CD4-positive, alpha-beta memory T cell (primary cell): ENCODE data around the gene PIEZO2. TPM values are rescaled to one million over a fixed set of nuclear protein-coding genes. Genes with fewer than 3 reads are reported as not detected.

ENCODE experiments used
- CTCF ChIA-PET: fragments of 350-600 bp; sonication (Branson Sonifier 250); formaldehyde crosslinking; loops from one replicate; lab custom pipeline; 2021; ENCODE audit warnings: inconsistent platforms; ENCODE audit not compliant: partially characterized antibody; lab: Charles Lee
- POLR2A ChIA-PET: fragments of 350-600 bp; sonication (Branson Sonifier 250); formaldehyde crosslinking; loops from one replicate; lab custom pipeline; 2021; ENCODE audit not compliant: partially characterized antibody; lab: Charles Lee
- DNase-seq, 5 donors: peaks; one replicate each; pipeline versions ENCODE4 v3.0.0 to v3.0.0-alpha.2; 2020 to 2022; ENCODE audit warnings: mixed read lengths in 1 of 5
- H3K27ac ChIP-seq: one replicate; pipeline ENCODE4 v1.7.0; 2013; ENCODE audit warnings: low read depth, low read length
- H3K27me3 ChIP-seq: 2 replicates; pipeline ENCODE4 v1.7.0; 2013; ENCODE audit warnings: mild to moderate bottlenecking, low read length, moderate library complexity; ENCODE audit not compliant: insufficient read depth
- H3K36me3 ChIP-seq: 2 replicates; pipeline ENCODE4 v1.7.0; 2013; ENCODE audit warnings: mild to moderate bottlenecking, low read length, moderate library complexity; ENCODE audit not compliant: insufficient read depth
- H3K4me1 ChIP-seq: 2 replicates; pipeline ENCODE4 v1.7.0; 2013; ENCODE audit warnings: mild to moderate bottlenecking, low read length, moderate library complexity; ENCODE audit not compliant: insufficient read depth
- H3K4me3 ChIP-seq, 2 donors: one replicate each; pipeline ENCODE4 v1.7.0; 2013; ENCODE audit warnings: low read length in 2 of 2, mild to moderate bottlenecking in 1 of 2
- H3K9me3 ChIP-seq, 2 donors: one replicate each; pipeline ENCODE4 v1.7.0; 2013; ENCODE audit warnings: low read length in 2 of 2, control low read depth in 1 of 2; ENCODE audit not compliant: control insufficient read depth in 1 of 2
- H3K27ac Mint-ChIP-seq, 7 donors: one replicate each; pipeline ENCODE4 v1.8.0; 2020 to 2021; ENCODE audit warnings: mixed read lengths in 7 of 7, mild to moderate bottlenecking in 6 of 7, inconsistent platforms in 3 of 7, moderate library complexity in 3 of 7
- H3K27me3 Mint-ChIP-seq, 2 donors: one replicate each; pipeline ENCODE4 v1.8.0; 2020 to 2021; ENCODE audit warnings: mixed read lengths in 2 of 2
- H3K36me3 Mint-ChIP-seq, 2 donors: one replicate each; pipeline ENCODE4 v1.8.0; 2020 to 2021; ENCODE audit warnings: mixed read lengths in 2 of 2, inconsistent platforms in 1 of 2, mild to moderate bottlenecking in 1 of 2
- H3K4me1 Mint-ChIP-seq, 4 donors: one replicate each; pipeline ENCODE4 v1.8.0; 2020 to 2021; ENCODE audit warnings: mixed read lengths in 4 of 4, mild to moderate bottlenecking in 1 of 4
- H3K4me3 Mint-ChIP-seq, 8 donors: one replicate each; pipeline ENCODE4 v1.8.0; 2020 to 2021; ENCODE audit warnings: mixed read lengths in 8 of 8, mild to moderate bottlenecking in 7 of 8, moderate library complexity in 6 of 8, inconsistent platforms in 3 of 8
- H3K9me3 Mint-ChIP-seq, 8 donors: one replicate each; pipeline ENCODE4 v1.8.0; 2020 to 2021; ENCODE audit warnings: mixed read lengths in 8 of 8, mild to moderate bottlenecking in 5 of 8, inconsistent platforms in 3 of 8, moderate library complexity in 1 of 8
- intact Hi-C: fragments of 100-400 bp; cut with micrococcal nuclease; formaldehyde crosslinking; loops from one replicate; pipeline ENCODE4 v1.15.1; 2023
- polyA plus RNA-seq, 2 donors: library from polyadenylated mRNA; unstranded; fragments of 300-500 nt; fragmentation: Illumina TruSeq; gene quantifications; one replicate each; pipeline ENCODE4 v1.2.3, GENCODE V29; 2021
- total RNA-seq, 2 experiments: library from RNA; stranded (reverse); gene quantifications; one replicate each; pipeline ENCODE4 v1.2.3, GENCODE V29; 2021

Gene PIEZO2
- total and polyA plus RNA-seq, 4 experiments from 2014 or later: not detected

DNA sequence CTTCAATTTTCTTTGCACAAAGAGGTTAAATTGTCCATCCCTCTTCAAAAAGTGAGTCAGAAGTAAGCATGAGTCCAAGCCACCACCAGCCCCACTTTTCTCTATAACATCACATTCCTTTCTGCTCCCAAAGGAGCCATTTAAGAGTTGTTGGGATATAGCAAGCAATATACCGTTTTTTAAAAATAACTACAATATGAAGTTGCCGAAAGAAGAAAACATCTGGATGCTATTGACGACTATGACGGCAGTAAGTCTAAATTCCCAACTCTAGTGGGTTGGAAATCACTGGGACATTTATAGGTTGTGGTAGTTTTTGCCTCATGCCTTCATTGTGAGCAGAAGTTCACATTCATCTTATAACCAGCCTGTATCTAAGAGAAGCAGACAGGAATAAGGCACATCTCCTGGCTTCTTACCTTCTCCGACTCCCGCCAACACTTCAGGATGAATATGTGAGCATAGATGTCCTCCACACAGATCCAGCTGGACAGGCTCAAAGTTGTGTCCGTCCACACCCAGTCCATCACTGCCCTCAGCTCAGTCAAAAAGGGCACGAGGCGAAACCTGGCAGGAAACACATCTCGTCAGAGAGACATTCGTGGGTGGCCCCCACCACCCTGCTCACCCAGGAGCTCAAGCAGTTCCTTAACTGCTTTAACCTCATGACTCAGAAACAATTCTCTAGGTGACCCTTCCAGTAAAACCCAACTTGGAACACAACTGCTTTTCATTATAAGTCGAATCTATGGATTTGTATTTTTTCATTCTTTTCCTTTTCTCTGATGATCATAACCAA is 459.9 kb downstream of the PIEZO2 start:
- Histone ChIP-seq H3K9me3 (no peaks in the 10 kb centered on the region), H3K4me1 (no peaks in the 10 kb centered on the region), H3K27ac (no peak overlapping the region), H3K36me3 (no peaks in the 10 kb centered on the region), H3K4me3 (no peak overlapping the region), H3K27me3 (no peaks in the 10 kb centered on the region)
- Mint-ChIP-seq H3K9me3 (peaks cover 0 to 3% (median 0%) of the 10 kb centered on the region in 8 donors), H3K27ac (no peak overlapping the region), H3K4me3 (no peak overlapping the region), H3K4me1 (no peaks in the 10 kb centered on the region), H3K27me3 (peaks cover 0 to 4% of the 10 kb centered on the region in 2 donors), H3K36me3 (no peaks in the 10 kb centered on the region)
- ChIA-PET POLR2A (no interaction called here), CTCF (interaction anchor here (1.4 kb wide), 1 partner anchor 130 kb away, joined by 3 read pairs; no protein-coding TSS in a partner anchor)
- no peak for DNase-seq
- intact Hi-C loops: no loop called here

DNA sequence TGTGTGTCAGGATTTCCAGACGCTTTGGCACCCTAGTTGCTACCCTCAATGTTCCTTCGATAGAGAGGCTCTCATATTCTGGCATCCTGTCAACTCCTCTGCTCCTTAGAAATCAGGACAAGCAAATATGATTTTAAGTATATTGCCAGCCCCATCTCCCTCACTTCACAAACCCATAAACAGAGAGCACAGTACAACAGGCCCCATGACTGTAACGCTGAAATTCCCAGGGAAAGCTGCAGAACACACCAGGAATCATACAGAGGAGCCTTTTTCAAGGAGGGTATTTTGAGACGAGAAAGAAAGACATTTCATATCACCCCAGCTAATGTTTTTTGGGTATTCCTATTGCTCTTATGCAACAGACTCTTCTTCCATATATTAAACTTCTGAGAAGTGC is 460.6 kb downstream of the PIEZO2 start:
- Mint-ChIP-seq H3K27ac (no peak overlapping the region), H3K36me3 (no peaks in the 10 kb centered on the region), H3K27me3 (peaks cover 0 to 4% of the 10 kb centered on the region in 2 donors), H3K4me3 (no peak overlapping the region), H3K4me1 (no peaks in the 10 kb centered on the region), H3K9me3 (peaks cover 0 to 3% (median 0%) of the 10 kb centered on the region in 8 donors)
- H3K9me3 ChIP-seq: no peaks in the 10 kb centered on the region
- intact Hi-C loops: no loop called here
- no peaks in the 10 kb centered on the region for H3K4me1 ChIP-seq
- ChIA-PET CTCF (interaction anchor here (1.4 kb wide), 1 partner anchor 129 kb away, joined by 3 read pairs; no protein-coding TSS in a partner anchor), POLR2A (no interaction called here)
- no peak overlapping the region for H3K27ac ChIP-seq
- no peak overlapping the region for H3K4me3 ChIP-seq
- H3K36me3 ChIP-seq: no peaks in the 10 kb centered on the region
- no peaks in the 10 kb centered on the region for H3K27me3 ChIP-seq
- DNase-seq: no peak

DNA sequence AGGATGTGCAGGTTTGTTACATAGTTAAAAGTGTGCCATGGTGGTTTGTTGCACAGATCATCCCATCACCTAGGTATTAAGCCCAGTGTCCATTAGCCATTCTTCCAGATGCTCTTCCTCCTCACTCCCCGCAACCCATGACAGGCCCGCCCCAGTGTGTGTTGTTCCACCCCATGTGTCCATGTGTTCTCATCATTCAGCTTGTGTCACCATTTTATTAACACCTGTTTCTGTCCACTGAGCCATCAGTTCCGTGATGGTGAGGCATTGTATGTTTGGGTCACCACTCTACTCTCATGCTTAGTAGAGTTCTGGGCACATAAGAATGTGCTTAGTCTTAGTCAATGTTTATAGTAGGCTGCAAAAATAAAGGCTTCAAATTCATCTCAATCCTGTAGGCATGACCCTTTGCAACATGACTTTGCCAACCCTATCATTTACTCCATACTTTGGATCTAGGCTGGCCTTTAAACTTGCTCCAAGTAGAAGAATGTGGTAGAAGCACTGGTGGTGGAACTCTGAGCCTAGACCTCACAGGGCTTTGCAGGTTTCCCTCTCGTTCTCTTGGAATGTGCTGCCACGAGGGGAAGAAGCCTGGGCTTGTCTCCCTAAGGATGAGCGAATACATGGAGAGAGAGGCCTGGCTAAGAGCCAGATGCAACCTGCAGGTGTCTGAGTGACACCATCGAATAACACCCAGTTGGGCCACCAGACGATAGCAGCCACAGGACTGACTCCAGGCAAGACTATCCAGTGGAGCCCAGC is 462.0 kb downstream of the PIEZO2 start:
- Histone ChIP-seq H3K36me3 (no peaks in the 10 kb centered on the region), H3K27ac (no peak overlapping the region), H3K27me3 (no peaks in the 10 kb centered on the region), H3K4me3 (no peak overlapping the region), H3K9me3 (no peaks in the 10 kb centered on the region), H3K4me1 (no peaks in the 10 kb centered on the region)
- no peak for DNase-seq
- intact Hi-C loops: no loop called here
- Mint-ChIP-seq H3K4me3 (no peak overlapping the region), H3K36me3 (no peaks in the 10 kb centered on the region), H3K27ac (no peak overlapping the region), H3K4me1 (no peaks in the 10 kb centered on the region), H3K9me3 (peaks cover 0 to 3% (median 0%) of the 10 kb centered on the region in 8 donors), H3K27me3 (peaks cover 0 to 4% of the 10 kb centered on the region in 2 donors)
- CTCF ChIA-PET: no interaction called here
- POLR2A ChIA-PET: no interaction called here

DNA sequence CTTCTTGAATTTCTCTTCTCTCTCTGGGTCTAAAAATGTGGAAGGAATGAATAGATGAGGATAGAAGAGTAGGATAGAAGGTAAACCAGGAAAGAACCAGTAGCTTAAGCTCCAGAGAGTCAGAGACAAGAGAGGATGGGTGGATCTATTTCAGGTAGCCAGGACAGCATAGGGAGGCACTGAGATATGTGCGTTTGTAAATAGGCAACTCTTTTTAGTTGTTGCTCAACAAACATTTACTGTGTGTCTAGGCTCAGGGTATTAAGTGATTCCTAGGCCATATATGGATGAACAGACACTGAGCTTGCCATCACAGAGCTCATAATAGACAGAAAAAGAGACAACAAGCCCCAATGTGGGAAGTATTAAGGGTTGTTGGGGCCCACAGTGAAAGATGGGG is 463.1 kb downstream of the PIEZO2 start:
- Mint-ChIP-seq H3K36me3 (no peaks in the 10 kb centered on the region), H3K4me1 (no peaks in the 10 kb centered on the region), H3K4me3 (no peak overlapping the region), H3K9me3 (peaks cover 0 to 3% (median 0%) of the 10 kb centered on the region in 8 donors), H3K27me3 (peaks cover 4% of the 10 kb centered on the region in 2 donors), H3K27ac (no peak overlapping the region)
- H3K4me1 ChIP-seq: no peaks in the 10 kb centered on the region
- no peaks in the 10 kb centered on the region for H3K27me3 ChIP-seq
- CTCF ChIA-PET: no interaction called here
- no peaks in the 10 kb centered on the region for H3K9me3 ChIP-seq
- DNase-seq: no peak
- no peaks in the 10 kb centered on the region for H3K36me3 ChIP-seq
- H3K4me3 ChIP-seq: no peak overlapping the region
- H3K27ac ChIP-seq: no peak overlapping the region
- POLR2A ChIA-PET: no interaction called here
- intact Hi-C loops: no loop called here

DNA sequence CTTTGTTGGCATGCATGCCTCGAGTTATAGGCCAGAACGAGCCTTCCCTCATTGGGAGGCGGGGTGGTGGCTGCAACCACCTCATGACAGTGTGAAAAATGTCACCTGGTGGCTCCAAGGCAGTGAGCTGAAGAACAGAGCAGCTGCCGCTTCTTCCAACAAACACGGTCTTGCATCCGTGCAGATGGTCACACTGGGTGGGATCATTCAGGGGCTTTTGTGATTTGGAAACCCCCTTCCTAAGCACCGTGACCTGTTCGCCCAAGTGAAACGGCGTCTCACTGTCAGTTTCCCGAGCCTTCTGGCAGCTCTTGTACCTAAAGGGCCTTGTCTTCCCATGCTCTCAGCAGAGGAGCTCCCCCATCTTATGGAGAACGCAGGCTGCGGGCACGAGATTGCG is 463.9 kb downstream of the PIEZO2 start:
- H3K9me3 Mint-ChIP-seq: peaks cover 0 to 3% (median 0%) of the 10 kb centered on the region in 8 donors
- Histone ChIP-seq H3K4me1 (no peaks in the 10 kb centered on the region), H3K27me3 (no peaks in the 10 kb centered on the region), H3K27ac (no peak overlapping the region), H3K4me3 (no peak overlapping the region), H3K9me3 (no peaks in the 10 kb centered on the region), H3K36me3 (no peaks in the 10 kb centered on the region)
- no peaks in the 10 kb centered on the region for H3K36me3 Mint-ChIP-seq
- intact Hi-C loops: no loop called here
- H3K27ac Mint-ChIP-seq: no peak overlapping the region
- ChIA-PET POLR2A (no interaction called here), CTCF (no interaction called here)
- H3K4me1 Mint-ChIP-seq: no peaks in the 10 kb centered on the region
- no peak overlapping the region for H3K4me3 Mint-ChIP-seq
- DNase-seq: no peak
- peaks cover 4% of the 10 kb centered on the region in 2 donors for H3K27me3 Mint-ChIP-seq

DNA sequence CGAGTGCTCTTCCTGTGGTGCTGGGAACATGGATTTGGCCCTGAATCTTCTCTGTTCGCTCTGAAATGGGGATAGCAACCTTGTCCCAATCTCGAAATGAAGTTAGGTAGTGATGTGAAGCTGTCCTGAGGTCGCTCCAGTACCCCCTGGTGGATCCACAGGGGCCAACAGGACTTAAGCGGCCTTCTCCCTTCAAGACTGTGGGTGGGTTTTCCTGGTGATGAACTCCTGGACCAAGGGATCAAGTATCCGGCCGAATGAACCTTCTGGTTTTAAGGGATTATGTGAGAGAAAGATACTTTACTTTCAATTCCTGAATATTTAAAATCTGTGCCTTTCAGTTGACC is 467.0 kb downstream of the PIEZO2 start:
- Mint-ChIP-seq H3K4me1 (no peaks in the 10 kb centered on the region), H3K36me3 (no peaks in the 10 kb centered on the region), H3K27me3 (peaks cover 4% of the 10 kb centered on the region in 2 donors), H3K4me3 (no peak overlapping the region), H3K27ac (no peak overlapping the region), H3K9me3 (peaks cover 0 to 3% (median 0%) of the 10 kb centered on the region in 8 donors)
- H3K27ac ChIP-seq: no peak overlapping the region
- intact Hi-C loops: no loop called here
- no peaks in the 10 kb centered on the region for H3K36me3 ChIP-seq
- POLR2A ChIA-PET: no interaction called here
- H3K27me3 ChIP-seq: peaks cover 3% of the 10 kb centered on the region
- no peaks in the 10 kb centered on the region for H3K4me1 ChIP-seq
- DNase-seq: no peak
- CTCF ChIA-PET: interaction anchor here (1.1 kb wide), 1 partner anchor 122 kb away, joined by 4 read pairs; no protein-coding TSS in a partner anchor
- H3K9me3 ChIP-seq: no peaks in the 10 kb centered on the region
- H3K4me3 ChIP-seq: no peak overlapping the region

DNA sequence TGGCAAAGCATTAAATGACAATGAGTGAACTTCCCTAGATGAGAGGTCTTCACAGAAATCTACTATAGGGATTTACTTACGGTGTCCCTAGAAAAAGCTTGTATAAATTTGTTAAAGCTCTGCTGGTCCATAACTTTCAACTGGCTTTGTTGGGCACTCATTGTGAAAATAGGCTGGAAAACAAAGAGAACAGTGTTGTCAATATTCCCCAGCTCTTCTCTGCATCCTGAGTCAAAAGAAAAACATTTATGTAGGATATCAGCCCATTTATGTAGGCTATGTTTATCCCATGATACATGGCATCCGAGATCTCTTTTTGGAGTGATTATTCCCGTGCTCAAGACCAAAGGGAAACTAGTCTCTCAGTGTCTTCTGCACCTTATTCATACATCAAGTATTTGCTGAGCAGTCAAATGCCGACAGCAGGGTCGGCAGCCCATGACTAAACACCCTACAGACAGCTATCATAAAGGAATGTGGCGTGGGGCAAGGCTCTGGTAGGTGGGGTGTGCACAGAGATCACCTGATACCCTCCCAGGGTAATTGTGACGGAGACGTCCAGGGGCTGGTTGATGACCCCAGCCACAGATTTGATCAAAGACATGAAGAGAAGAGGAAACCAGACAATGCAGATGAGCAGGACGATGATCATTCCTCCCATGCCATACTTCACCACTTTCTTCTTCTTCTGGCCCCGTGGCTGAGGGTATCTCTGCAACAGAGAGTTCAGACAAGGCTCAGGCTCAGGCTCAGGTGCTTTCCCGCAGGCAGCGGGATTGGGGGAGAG is 467.6 kb downstream of the PIEZO2 start:
- Histone ChIP-seq H3K4me3 (no peak overlapping the region), H3K4me1 (no peaks in the 10 kb centered on the region), H3K27ac (no peak overlapping the region), H3K36me3 (no peaks in the 10 kb centered on the region), H3K27me3 (peaks cover 4% of the 10 kb centered on the region), H3K9me3 (no peaks in the 10 kb centered on the region)
- Mint-ChIP-seq H3K4me3 (no peak overlapping the region), H3K4me1 (no peaks in the 10 kb centered on the region), H3K36me3 (no peaks in the 10 kb centered on the region), H3K27me3 (peaks cover 4% of the 10 kb centered on the region in 2 donors), H3K27ac (no peak overlapping the region), H3K9me3 (peaks cover 0 to 3% (median 0%) of the 10 kb centered on the region in 8 donors)
- POLR2A ChIA-PET: no interaction called here
- CTCF ChIA-PET: no interaction called here
- no peak for DNase-seq
- intact Hi-C loops: no loop called here
